HFF-Myc (cell line): ENCODE measurements around the gene FARP1.
A peak's percentile ranks its signal among the peaks of the same experiment; 100 is the strongest.

Experiments
- DNase-seq: peaks from one replicate; pipeline ENCODE4 v3.0.0-alpha.2; 2011; ENCODE audit warnings: low read depth; ENCODE audit errors: extremely low read depth
- H3K4me3 ChIP-seq: replicated peaks from 2 replicates; pipeline ENCODE4 v1.5.1; 2011; ENCODE audit warnings: low read depth, mild to moderate bottlenecking, control low read depth, low read length
- CTCF ChIP-seq: IDR thresholded peaks from 2 replicates; pipeline ENCODE4 v1.5.1; 2012; ENCODE audit warnings: mild to moderate bottlenecking, low read depth, low read length, control low read depth; ENCODE audit errors: missing control alignments

FARP1 gene

GRCh38 chr13:98466634-98467236, 323.8 kb downstream of the FARP1 start:
- TF ChIP-seq CTCF = peak; percentile 76
- no peak for DNase-seq
- no peak overlapping the region for H3K4me3 ChIP-seq

GRCh38 chr13:98467263-98467985, 324.5 kb downstream of the FARP1 start:
- DNase-seq = no peak
- no peak for TF ChIP-seq CTCF
- no peak overlapping the region for H3K4me3 ChIP-seq

GRCh38 chr13:98468361-98468760, 325.5 kb downstream of the FARP1 start:
- DNase-seq = no peak
- no peak overlapping the region for H3K4me3 ChIP-seq
- TF ChIP-seq CTCF = no peak

- H3K4me3 ChIP-seq = no peak overlapping the region
- TF ChIP-seq CTCF = no peak
- DNase-seq = no peak
These were observed 326.0 kb downstream of the FARP1 start for GRCh38 chr13:98468929-98469328.

GRCh38 chr13:98470920-98471319, 328.0 kb downstream of the FARP1 start:
- H3K4me3 ChIP-seq = no peak overlapping the region
- no peak for TF ChIP-seq CTCF
- no peak for DNase-seq

- no peak for DNase-seq
- no peak overlapping the region for H3K4me3 ChIP-seq
- no peak for TF ChIP-seq CTCF
These were observed 329.0 kb downstream of the FARP1 start for GRCh38 chr13:98471934-98472333.
